Hematopoietic multipotent progenitor cell treated with erythropoietin and hydrocortisone succinate and interleukin-3 and kit ligand, for 6 days (in vitro differentiated cells): ENCODE results near the gene TFAP2E.

Experiments used
- DNase-seq: peaks from one replicate; pipeline ENCODE4 v3.0.0-alpha.2; 2015

Gene TFAP2E

DNA sequence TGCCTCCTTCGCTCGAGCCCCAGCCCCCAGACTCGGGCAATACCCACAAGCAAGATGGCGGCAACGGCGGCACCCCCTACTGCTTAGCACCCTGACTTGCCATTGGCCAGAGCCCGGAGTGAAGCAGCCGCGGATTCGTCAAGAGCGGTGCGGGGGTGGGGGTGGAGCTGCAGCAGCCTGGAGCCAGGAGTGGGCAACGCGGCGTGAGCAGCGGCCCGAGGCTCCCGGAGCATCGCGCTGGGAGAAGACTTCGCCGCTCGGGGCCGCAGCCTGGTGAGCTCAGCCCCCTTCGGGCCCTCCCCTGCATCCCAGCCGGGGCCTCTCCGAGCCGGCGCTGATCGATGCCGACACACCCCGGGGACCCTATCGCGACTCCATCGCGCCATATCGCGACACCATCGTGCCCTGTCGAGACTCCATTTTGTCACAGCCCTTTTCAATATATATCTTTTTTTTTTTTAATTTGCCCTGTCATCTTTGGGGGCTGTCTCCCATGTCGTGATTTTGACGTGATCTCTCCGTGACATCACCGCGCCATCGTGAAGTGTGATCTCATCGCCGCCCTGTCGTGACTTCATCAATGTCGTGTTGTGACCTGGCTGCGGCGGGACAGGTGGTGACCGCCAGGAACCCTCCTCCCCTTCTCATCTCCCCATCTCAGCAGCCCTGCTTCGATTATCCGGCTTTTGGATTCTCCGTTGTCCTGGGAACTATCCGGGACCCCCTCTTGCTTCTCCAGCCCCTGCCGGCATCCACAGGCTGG lies 15.3 kb upstream of the TFAP2E start, which contains the start of gene NCDN:
Gene NCDN (plus strand): TSS at position 189 of the 763 bp plus-strand sequence. CDS start 392 bp downstream, at position 581.
- peak; percentile 98 for DNase-seq

DNA sequence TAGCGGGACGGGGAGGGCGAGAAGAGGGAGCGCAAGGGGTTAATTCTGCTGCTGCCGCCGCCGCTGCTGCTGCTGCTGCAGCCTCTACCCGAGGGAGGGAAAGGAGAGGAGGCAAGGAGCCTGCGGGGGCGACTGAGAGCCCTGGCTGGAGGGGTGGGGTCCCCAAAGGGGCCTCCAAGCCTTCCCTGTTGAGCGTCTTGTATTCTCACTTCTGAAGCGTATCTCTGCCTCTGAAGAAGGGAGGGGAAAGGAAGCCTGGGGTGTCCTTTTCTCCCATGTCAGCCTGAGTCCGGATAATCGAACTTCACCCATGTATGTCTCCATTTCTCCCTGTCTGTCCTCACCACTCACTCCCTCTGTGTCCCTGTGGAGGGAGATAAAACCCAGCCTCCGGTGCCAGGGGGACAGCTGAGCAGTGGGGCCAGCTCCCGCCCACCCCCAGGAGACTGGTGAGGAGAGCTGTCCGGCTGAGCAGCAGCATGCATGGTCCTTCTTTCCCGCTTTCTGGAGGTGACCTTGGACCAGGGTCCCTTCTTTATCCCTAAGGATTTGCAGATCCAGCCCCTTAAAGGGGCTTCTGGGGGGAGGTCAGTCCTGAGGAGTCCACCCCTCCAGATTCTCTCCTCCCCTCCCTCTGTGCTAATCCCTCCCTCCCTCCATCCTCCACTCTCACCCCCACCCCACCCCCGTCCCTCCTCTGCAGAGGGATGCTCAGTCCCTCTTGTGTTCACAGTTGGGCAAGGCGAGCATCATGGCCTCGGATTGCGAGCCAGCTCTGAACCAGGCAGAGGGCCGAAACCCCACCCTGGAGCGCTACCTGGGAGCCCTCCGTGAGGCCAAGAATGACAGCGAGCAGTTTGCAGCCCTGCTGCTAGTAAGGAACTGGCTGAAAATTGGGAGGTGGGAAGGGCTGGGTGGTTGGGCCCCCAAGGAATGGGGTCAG lies 14.5 kb upstream of the TFAP2E start:
- peak; percentile 42 for DNase-seq

DNA sequence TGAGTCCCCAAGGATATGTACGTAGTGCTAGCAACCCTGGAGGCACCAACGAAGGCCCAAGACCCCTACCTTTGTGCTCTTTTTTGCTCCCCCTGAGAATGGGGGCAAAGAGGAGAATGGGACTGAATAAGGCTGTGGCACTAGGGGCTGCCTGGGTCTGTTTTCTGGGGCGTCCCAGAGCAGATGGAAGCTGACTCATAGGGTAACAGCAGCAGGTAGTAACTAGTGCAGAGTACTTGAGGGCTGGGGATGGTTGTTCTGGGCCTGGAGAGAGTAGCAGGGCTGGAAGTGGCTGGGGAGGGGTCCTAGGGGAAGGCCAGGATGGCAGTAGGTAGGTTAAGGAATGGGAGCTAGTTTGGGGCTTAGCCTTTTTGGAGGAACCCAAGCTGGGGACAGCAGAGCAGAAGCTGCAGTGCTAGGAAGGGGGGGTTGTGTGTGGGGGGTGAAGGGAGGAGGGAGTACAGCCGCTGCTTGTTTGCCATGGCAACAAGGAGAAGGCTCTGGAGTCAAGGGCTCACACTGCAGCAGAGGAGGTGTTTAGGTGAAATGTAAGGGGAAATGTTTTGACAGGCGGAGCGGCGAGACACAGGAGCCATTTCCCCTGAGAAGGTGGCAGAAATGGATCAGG lies 13.7 kb upstream of the TFAP2E start:
- DNase-seq: no peak

DNA sequence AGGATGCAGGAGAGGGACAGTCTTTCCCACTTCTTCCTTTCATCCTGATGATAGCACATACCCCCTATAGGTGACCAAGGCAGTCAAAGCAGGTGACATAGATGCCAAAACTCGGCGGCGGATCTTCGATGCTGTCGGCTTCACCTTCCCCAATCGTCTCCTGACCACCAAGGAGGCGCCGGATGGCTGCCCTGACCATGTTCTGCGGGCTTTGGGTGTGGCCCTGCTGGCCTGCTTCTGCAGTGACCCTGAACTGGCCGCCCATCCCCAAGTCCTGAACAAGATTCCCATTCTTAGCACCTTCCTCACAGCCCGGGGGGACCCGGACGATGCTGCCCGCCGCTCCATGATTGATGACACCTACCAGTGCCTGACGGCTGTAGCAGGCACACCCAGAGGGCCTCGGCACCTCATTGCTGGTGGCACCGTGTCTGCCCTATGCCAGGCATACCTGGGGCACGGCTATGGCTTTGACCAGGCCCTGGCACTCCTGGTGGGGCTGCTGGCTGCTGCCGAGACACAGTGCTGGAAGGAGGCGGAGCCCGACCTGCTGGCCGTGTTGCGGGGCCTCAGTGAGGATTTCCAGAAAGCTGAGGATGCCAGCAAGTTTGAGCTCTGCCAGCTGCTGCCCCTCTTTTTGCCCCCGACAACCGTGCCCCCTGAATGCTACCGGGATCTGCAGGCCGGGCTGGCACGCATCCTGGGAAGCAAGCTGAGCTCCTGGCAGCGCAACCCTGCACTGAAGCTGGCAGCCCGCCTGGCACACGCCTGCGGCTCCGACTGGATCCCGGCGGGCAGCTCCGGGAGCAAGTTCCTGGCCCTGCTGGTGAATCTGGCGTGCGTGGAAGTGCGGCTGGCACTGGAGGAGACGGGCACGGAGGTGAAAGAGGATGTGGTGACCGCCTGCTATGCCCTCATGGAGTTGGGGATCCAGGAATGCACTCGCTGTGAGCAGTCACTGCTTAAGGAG lies 12.6 kb upstream of the TFAP2E start:
- DNase-seq: no peak

DNA sequence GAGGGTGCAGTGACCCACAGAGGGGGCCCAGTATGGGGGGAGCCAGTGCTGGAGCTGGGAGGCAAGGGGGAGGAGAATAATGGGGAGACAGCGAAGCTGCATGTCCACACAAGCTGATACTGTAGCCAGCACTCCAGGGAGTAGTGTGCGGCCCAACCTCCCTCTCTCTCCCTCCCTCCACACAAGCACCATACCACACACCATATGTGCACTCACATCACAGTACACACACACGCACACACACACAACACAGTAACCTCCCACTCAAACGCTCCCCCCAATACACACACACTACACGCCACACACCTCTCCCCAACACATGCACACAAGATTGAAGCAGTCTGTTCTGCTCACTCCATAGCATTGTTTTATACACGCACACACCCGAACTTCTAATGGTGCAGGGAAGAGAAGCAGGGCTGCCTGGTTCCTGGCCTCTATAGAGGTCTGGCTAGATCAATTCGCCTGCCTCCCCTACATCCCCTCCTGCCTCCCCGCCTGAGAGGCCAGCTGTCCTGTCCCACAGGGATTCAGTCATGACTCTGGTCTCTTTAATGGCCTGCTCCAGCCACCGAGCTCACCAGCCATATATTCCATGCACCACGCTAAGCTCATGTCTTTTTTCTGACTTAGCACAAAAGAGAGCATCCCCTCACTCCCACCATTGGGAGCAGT lies 11.7 kb upstream of the TFAP2E start:
- DNase-seq: no peak

DNA sequence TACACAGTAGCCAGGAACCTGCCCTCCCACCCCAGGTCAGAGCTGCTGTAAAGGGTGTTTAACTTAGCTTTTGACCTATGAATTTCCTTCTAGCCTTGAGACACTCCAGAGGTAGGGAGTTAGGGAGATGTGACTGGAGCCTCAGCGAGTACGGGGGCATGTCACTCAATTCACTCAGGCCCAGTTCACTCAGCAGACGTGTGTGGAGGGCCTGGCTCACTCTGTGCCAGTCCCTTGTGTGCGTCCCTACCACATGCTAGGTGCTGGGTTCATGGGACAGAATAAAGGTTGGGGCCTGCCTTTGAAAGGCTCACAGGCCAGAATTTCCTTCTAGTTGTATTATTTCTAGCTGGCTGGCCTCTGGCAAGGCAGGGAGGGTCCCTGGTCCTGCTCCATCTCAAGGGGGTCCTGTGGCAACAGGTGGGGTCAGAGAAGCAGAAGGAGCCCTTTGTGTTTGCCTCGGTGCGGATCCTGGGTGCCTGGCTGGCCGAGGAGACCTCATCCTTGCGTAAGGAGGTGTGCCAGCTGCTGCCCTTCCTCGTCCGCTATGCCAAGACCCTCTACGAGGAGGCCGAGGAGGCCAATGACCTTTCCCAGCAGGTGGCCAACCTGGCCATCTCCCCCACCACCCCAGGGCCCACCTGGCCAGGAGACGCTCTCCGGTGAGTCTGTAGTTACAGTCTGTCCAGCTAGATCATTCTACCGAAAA lies 11.0 kb upstream of the TFAP2E start:
- no peak for DNase-seq

DNA sequence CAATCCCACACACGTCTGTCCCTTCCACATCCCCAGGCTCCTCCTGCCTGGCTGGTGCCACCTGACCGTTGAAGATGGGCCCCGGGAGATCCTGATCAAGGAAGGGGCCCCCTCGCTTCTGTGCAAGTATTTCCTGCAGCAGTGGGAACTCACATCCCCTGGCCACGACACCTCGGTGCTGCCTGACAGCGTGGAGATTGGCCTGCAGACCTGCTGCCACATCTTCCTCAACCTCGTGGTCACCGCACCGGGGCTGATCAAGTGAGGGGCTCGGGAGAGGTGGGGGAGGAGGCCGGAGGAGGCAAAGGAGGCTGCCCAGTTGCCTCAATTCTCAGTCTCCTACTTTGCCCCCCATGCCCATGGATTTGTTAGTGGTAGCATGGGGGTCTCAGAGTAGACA lies 9.9 kb upstream of the TFAP2E start:
- no peak for DNase-seq

DNA sequence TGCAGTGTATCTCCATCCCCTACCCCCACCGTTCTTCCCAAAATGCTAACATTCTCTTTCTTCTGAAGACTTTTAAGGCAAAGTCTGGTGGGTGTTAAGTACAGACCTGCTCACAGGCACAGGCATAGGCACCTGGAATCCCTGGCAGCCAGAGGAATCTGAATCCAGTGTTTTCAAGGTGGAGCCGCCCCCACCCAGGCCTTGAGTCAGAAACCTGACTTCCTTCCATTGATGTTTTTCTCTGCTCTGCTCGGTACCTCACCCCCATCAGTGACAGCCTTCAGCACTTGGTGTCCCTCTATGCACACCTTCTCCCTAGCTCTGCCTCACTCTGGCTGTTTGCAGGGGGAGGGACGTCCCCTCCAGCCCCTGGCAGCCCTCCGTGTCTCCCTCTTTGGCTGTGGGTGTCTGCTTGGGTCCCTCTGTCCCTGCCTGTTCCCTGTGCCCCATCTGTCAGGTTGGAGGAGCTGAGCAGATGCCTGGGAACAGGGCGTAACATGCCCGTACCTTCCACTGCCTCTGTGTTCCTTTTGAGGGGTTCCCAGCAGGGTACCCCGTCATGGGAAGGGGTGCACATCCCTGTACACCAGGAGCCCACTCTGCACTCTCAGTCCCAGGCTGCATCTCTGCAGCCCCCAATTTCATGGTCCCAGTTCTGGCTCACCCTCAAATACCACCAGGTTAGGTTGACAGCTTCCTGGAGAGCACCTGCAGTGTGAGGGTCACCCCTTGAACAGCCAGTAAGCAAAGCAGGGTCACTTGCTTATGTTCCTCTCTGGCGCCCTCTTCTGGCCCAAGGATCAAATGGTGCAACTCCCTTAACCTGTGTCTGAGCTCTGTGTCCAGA lies 8.9 kb upstream of the TFAP2E start:
- DNase-seq: peak; percentile 93

DNA sequence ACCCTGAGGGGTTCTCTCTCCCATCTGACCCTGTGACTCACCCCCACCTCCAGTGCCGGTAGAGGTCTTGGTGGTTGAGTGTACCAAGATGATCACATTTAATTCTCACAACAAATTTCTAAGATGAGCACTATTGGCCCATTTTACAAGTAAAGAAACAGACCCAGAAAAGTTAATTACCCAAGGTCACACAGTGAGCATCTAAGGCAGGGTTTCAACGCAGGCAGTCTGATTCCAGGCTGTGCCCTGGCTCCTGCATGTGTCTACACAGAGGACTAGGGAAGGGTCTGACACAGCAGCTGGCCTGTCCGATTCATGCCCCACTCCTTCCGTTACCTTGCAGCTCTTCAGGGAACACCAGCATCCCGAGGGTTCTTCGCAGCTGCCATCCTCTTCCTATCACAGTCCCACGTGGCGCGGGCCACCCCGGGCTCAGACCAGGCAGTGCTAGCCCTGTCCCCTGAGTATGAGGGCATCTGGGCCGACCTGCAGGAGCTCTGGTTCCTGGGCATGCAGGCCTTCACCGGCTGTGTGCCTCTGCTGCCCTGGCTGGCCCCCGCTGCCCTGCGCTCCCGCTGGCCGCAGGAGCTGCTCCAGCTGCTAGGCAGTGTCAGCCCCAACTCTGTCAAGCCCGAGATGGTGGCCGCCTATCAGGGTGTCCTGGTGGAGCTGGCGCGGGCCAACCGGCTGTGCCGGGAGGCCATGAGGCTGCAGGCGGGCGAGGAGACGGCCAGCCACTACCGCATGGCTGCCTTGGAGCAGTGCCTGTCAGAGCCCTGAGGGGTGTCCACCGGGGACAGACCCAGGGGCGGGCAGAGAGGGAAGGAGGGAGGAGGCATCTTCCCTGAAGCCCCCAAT lies 8.0 kb upstream of the TFAP2E start:
- DNase-seq: no peak

DNA sequence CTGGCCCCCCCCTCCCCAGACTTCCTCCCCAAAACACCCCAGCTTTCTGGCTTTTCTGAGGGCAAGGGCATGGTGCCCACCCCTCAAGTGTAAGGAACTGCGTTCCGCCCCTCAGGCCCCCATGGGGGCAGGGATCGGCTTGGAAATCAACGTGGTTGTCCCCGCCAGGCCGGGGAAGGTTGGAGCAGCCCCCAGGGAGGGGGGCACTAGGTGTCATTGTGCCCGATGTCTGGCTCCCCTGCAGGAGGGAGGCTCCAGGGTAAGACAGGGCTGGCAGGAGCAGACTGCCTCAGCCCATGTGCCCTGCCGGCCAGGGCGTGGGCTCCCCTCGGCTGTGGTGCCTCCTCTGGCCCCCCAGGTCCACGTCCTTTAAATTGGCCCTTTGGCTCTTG lies 7.4 kb upstream of the TFAP2E start:
- no peak for DNase-seq

DNA sequence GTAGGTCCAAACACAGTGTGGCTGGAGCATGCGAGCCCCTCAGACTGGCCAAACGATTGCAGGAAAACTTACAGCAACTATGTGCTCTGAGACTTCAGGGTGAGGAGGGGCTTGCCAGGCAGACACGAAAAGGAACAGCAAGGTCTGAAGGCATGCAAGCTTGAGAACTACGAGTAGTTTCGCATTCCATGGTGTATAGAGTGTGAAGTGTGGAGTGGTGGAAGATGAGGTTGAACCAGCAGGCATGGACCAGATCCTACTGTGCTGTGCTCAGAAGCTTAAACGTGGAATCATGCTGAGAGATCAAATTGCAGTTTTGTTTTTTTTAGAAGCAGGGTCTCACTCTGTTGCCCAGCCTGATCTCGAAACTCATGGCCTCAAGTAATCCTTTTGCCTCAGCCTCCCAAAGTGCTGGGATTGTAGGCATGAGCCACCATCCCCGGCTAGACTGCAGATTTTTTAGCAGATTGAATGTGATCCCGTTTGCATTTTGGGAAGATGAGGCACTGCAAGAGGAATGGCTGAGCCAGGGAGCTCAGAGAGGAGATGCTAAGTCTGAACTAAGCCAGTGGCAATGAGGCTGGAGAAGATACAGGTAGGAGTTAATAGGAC lies 5.1 kb upstream of the TFAP2E start:
- DNase-seq: no peak

DNA sequence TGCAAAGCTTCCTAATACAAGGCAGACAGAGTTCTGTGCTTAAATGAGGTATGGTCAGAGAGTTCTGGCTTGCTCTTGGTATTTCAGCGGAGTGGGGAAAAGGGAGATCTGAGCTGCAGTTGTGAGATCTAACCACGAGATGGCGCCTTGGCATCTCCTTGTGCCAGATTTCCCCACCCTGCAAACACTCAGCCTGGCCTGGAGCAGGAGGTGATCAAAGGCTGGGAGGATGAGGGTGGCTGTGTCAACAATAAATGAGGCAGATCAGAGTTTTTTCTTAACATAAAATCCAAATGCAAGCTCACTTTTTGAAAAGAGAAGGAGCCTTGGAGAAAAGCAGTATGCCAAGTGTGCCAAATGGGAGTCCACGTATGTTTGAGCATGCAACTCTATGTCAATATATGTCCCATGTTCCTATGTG lies 4.1 kb upstream of the TFAP2E start:
- DNase-seq: peak; percentile 86

DNA sequence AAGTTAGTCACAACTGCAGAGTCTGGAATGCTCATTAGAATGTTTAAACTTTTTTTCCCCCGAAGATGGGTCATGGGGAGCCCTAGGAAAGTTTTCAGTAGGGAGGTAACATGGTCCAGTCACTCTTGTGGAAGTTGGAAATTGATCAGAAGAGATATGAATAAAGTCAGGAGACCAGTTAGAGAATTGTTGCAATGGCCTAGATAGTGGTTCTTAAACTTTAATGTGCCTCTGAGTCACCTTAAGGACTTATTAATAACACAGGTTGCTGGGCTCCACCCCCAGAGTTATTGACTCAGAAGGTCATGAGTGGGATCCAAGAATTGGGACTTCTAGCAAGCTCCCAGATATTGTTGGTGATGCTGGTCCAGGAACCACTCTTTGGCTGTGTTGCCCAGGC lies 3.2 kb upstream of the TFAP2E start:
- DNase-seq: no peak

DNA sequence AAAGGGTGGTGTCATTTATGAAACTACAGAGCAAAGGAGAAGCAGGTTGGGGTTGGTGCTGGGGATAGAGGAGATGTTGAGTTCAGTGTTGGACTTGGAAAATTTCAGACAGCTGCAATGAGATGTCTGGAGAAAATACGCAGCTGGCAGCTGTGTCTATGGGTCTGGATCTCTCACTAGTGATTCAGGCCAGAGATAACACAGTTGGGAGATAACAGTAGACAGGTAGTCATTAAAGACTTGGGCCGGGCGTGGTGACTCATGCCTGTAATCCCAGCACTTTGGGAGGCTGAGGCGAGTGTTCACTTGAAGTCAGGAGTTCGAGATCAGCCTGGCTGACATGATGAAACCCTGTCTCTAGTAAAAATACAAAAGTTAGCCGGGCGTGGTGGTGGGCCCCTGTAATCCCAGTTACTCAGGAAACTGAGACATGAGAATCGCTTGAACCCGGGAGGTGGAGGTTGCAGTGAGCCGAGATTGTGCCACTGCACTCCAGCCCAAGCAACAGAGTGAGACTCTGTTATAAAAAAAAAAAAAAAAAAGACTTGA lies 2.5 kb upstream of the TFAP2E start:
- no peak for DNase-seq

DNA sequence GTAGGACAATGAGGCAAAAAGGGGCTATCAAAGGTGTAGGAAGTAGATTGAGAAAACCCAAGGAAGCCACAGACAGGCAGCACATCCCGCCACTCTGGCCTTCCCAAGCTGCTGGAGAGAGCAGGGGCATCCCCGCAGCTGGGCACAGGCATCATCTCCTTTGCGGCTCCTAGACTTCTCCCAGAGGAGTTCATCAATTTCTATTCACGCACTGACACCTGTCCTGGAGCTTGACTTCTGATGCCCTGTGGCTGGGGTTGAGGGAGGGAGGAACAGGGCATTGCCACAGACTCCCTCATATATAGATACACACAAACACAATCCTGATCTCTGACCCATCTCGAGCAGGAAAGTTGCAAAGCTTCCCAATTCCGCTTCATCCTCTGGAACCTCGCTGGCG lies 1.9 kb upstream of the TFAP2E start:
- no peak for DNase-seq

DNA sequence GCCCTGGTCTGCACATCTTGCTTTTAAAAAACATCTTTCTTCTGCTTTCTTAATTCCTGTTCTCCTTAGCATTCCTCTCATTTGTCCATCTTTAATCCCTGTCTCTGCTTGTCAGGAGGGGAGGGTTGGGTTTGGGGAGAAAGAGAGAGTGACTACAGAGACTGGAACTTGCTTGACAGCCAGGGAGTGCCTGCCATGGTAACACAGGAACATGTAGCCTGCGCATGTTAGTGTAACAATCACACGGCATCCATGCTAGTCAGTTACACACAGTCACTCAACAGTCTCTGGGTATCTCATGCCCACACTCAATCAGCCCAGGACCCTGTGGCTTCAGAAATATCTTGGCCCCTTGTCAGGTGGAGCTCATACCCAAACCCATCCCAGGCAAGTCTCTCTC lies 818 bp upstream of the TFAP2E start:
- DNase-seq: no peak

DNA sequence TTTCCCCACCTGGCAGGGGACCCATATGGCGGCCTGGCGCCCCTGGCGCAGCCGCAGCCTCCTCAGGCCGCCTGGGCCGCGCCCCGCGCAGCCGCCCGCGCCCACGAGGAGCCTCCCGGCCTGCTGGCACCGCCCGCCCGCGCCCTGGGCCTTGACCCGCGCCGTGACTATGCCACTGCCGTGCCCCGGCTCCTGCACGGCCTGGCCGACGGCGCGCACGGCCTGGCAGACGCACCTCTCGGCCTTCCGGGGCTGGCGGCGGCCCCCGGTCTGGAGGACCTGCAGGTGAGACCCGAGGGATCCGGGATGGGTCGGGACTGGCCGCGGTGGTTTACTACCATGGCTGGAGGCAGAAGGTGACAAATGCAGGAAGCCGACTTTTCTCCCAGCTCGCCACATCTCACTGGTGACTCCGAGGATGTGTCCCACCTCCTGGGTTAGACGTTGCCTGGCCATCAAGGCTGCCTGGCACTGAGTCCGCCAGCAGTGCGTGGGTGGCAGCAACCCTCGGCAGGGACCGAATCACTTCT lies 1.1 kb downstream of the TFAP2E start:
- no peak for DNase-seq
